K562 (cell line): ENCODE data around the gene CRTC3. TPM values are rescaled to one million over a fixed set of nuclear protein-coding genes. Genes with fewer than 3 reads are reported as not detected.

Experiments used
- ATAC-seq: fragments of 200-7000 bp; cut with Tn5 transposase; 3 replicates; pipeline ENCODE4 v1.9.1; 2020; ENCODE audit warnings: moderate library complexity
- BruUV-seq: library from RNA; stranded (reverse); fragments of 400-500 nt; replicated peaks from 2 replicates; lab custom pipeline; 2021; lab: Mats Ljungman, UMichigan
- CTCF ChIA-PET: fragments of 300-600 bp; formaldehyde crosslinking; extraction: SDS; loops from one replicate; lab custom pipeline; 2021; ENCODE audit warnings: low intra/inter-chr PET ratio; lab: Yijun Ruan, JAX
- POLR2A ChIA-PET: fragments of 300-600, 350-650 bp; sonication (Branson Sonifier 250); formaldehyde crosslinking; extraction: SDS; loops from one replicate; lab custom pipeline; 2021; ENCODE audit warnings: antibody characterized with exemption, inconsistent platforms; lab: Yijun Ruan, JAX
- DNase-seq, 4 experiments: peaks; one replicate each; pipeline versions ENCODE4 v3.0.0 to v3.0.0-alpha.2; 2011 to 2018; ENCODE audit warnings: low spot score in 3 of 4, mixed read lengths in 3 of 4; ENCODE audit errors: extremely low read depth in 1 of 4
- FAIRE-seq: peaks from 2 replicates; lab custom pipeline; 2011; peaks lifted over from hg19 to GRCh38; lab: Jason Lieb, UNC
- H2AFZ ChIP-seq: 2 replicates; pipeline ENCODE4 v1.6.0; 2011; ENCODE audit warnings: low read depth, low read length, control low read depth, inconsistent platforms
- H3K27ac ChIP-seq: fragments of 200-600 bp; 3 replicates; pipeline ENCODE4 v1.8.0; 2011; ENCODE audit warnings: low read depth, mild to moderate bottlenecking, control low read depth, inconsistent platforms, low read length, moderate library complexity, mixed read lengths; ENCODE audit errors: extremely low read depth
- H3K27me3 ChIP-seq, 2 experiments: fragments of 300-600 bp in 1 of 2; 2 replicates in 1 of 2; 3 replicates in 1 of 2; pipeline versions ENCODE4 v1.6.0 to v1.8.0; 2011; ENCODE audit warnings: inconsistent platforms in 2 of 2, low read length in 2 of 2, mild to moderate bottlenecking in 1 of 2, mixed read lengths in 1 of 2, moderate library complexity in 1 of 2; ENCODE audit not compliant: control insufficient read depth in 2 of 2, insufficient read depth in 2 of 2
- H3K36me3 ChIP-seq: fragments of 300-600 bp; 3 replicates; pipeline ENCODE4 v1.8.0; 2011; ENCODE audit warnings: mild to moderate bottlenecking, low read length, inconsistent platforms; ENCODE audit not compliant: control insufficient read depth, insufficient read depth
- H3K4me1 ChIP-seq, 2 experiments: fragments of 200-600 bp in 1 of 2; replicated peaks in 1 of 2; 2 replicates in 1 of 2; 3 replicates in 1 of 2; pipeline versions ENCODE4 v1.5.1 to v1.8.0; 2011; ENCODE audit warnings: inconsistent platforms in 2 of 2, low read length in 2 of 2, mild to moderate bottlenecking in 1 of 2, mixed read lengths in 1 of 2, moderate library complexity in 1 of 2; ENCODE audit not compliant: control insufficient read depth in 2 of 2, insufficient read depth in 2 of 2
- H3K4me2 ChIP-seq: 2 replicates; pipeline ENCODE4 v1.6.1; 2011; ENCODE audit warnings: low read length, control low read depth, inconsistent platforms, mixed read lengths; ENCODE audit not compliant: insufficient read depth
- H3K4me3 ChIP-seq: fragments of 200-600 bp; sonication (generic), shearing (Covaris generic); 2 replicates; pipeline ENCODE4 v1.5.1; 2016; ENCODE audit warnings: control low read depth, inconsistent platforms
- H3K79me2 ChIP-seq: fragments of 200-600 bp; 3 replicates; pipeline ENCODE4 v1.8.0; 2011; ENCODE audit warnings: low read length, inconsistent platforms; ENCODE audit not compliant: control insufficient read depth, insufficient read depth
- H3K9ac ChIP-seq, 2 experiments: 2 replicates each; pipeline versions ENCODE4 v1.6.0 to v1.6.1; 2011; ENCODE audit warnings: low read depth in 2 of 2, low read length in 2 of 2, control low read depth in 1 of 2, inconsistent platforms in 1 of 2, mild to moderate bottlenecking in 1 of 2, mixed read lengths in 1 of 2; ENCODE audit not compliant: insufficient read depth in 1 of 2
- H3K9me1 ChIP-seq: one replicate; pipeline ENCODE4 v1.6.0; 2011; ENCODE audit warnings: inconsistent platforms, mild to moderate bottlenecking, low read length, moderate library complexity; ENCODE audit not compliant: control insufficient read depth, insufficient read depth
- H3K9me3 ChIP-seq: replicated peaks from 2 replicates; pipeline ENCODE4 v1.5.1; 2011; ENCODE audit warnings: low read depth, low read length, inconsistent platforms; ENCODE audit not compliant: control insufficient read depth, insufficient read depth
- H4K20me1 ChIP-seq: replicated peaks from 2 replicates; pipeline ENCODE4 v1.6.1; 2011; ENCODE audit warnings: low read length, inconsistent platforms, mixed read lengths; ENCODE audit not compliant: control insufficient read depth, insufficient read depth
- BRD4 ChIP-seq: fragments of 200-600 bp; sonication (generic); IDR thresholded peaks from 2 replicates; pipeline ENCODE4 v1.6.1; 2017; ENCODE audit warnings: inconsistent platforms
- EGR1 ChIP-seq: fragments of 450-650 bp; conservative IDR thresholded peaks from 2 replicates; pipeline ENCODE4 v1.6.1; 2017; ENCODE audit warnings: mild to moderate bottlenecking
- HDAC1 ChIP-seq, 2 experiments: fragments of 450-650 bp; IDR thresholded peaks; 2 replicates each; pipeline ENCODE4 v1.6.1; 2016 to 2017; ENCODE audit warnings: inconsistent platforms in 1 of 2, mild to moderate bottlenecking in 1 of 2, moderate library complexity in 1 of 2
- PPARD ChIP-seq: fragments of 250-450 bp; sonication (Bioruptor Pico); IDR thresholded peaks from 2 replicates; pipeline ENCODE4 v1.8.0; 2022; ENCODE audit warnings: inconsistent platforms, mild to moderate bottlenecking, moderate library complexity
- PTRF ChIP-seq: fragments of 450-650 bp; IDR thresholded peaks from 2 replicates; pipeline ENCODE4 v1.6.1; 2016; ENCODE audit warnings: mild to moderate bottlenecking, missing genetic modification characterization, missing compliant biosample characterization
- RBFOX2 ChIP-seq: fragments of 200-400 bp; formaldehyde crosslinking; IDR thresholded peaks from 2 replicates; pipeline ENCODE4 v1.6.1; 2017; ENCODE audit warnings: low read depth, mild to moderate bottlenecking, low read length, moderate library complexity
- SAFB ChIP-seq: fragments of 200-400 bp; formaldehyde crosslinking; IDR thresholded peaks from 2 replicates; pipeline ENCODE4 v1.6.1; 2017; ENCODE audit warnings: low read depth, low read length, borderline replicate concordance
- WGBS: fragments of 100-300 bp; shearing (Covaris generic); methylation state at CpG from one replicate; pipeline ENCODE4 v1.1.6; 2016; ENCODE audit warnings: low coverage, mixed read lengths; ENCODE audit not compliant: insufficient coverage; ENCODE audit errors: missing lambda C conversion rate; 5-methylcytosine and 5-hydroxymethylcytosine counted together
- in situ Hi-C: fragments of 300-500 bp; cut with MboI; formaldehyde crosslinking; loops from 4 replicates; pipeline ENCODE4 v1.15.0; 2018; ENCODE audit warnings: inconsistent platforms, mixed read lengths
- intact Hi-C: fragments of 100-400 bp; cut with micrococcal nuclease; formaldehyde crosslinking; loops from 2 replicates; pipeline ENCODE4 v1.14.2; 2022
- polyA plus RNA-seq, 8 experiments: library from polyadenylated mRNA; depleted of rRNA in 4 of 8; stranded (reverse) in 5 of 8; unstranded in 3 of 8; fragments of >200 nt; fragmentation: Nextera tagmentation in 2 of 8; fragmentation: Illumina TruSeq in 1 of 8; extraction: Ambion mirVana in 2 of 8; extraction: Trizol in 1 of 8; gene quantifications; 2 replicates each; pipeline versions ENCODE4 v1.2.1 to v1.2.3, GENCODE V29; 2011 to 2014; ENCODE audit warnings: inconsistent platforms in 1 of 8, missing spikeins in 1 of 8
- total RNA-seq, 7 experiments: library from RNA; depleted of rRNA in 6 of 7; stranded (reverse); fragments of >200 nt in 6 of 7; fragmentation: Illumina TruSeq in 2 of 7; extraction: Trizol in 2 of 7; gene quantifications; 2 replicates each; pipeline versions ENCODE4 v1.2.1 to v1.2.3, GENCODE V29; 2011 to 2021; ENCODE audit warnings: low replicate concordance in 1 of 7
- TF ChIP-seq, protein P1 (sequence below): fragments of 250-450 bp; sonication (Bioruptor Pico); IDR thresholded peaks from 2 replicates; pipeline ENCODE4 v1.4.0; 2020
- TF ChIP-seq, protein P2 (sequence below): fragments of 250-450 bp; sonication (Bioruptor Pico); IDR thresholded peaks from 2 replicates; pipeline ENCODE4 v1.4.0; 2020; ENCODE audit warnings: mild to moderate bottlenecking
- TF ChIP-seq, protein P3 (sequence below), 2 experiments: fragments of 200-800 bp in 1 of 2; sonication (Bioruptor generic) in 1 of 2; sonication (generic) in 1 of 2; formaldehyde crosslinking in 1 of 2; IDR thresholded peaks in 1 of 2; conservative IDR thresholded peaks in 1 of 2; 2 replicates each; pipeline versions ENCODE4 v1.5.0 to v1.6.1; 2016 to 2020; ENCODE audit warnings: missing compliant biosample characterization in 1 of 2, missing genetic modification characterization in 1 of 2, missing genetic modification reagents in 1 of 2

The CRTC3 gene
- total and polyA plus RNA-seq, 9 of the 15 experiments (the other 6 are each of a cell fraction or from before 2014, with no cell fraction given): 1.2 to 19.0 (median 11.6) TPM

DNA sequence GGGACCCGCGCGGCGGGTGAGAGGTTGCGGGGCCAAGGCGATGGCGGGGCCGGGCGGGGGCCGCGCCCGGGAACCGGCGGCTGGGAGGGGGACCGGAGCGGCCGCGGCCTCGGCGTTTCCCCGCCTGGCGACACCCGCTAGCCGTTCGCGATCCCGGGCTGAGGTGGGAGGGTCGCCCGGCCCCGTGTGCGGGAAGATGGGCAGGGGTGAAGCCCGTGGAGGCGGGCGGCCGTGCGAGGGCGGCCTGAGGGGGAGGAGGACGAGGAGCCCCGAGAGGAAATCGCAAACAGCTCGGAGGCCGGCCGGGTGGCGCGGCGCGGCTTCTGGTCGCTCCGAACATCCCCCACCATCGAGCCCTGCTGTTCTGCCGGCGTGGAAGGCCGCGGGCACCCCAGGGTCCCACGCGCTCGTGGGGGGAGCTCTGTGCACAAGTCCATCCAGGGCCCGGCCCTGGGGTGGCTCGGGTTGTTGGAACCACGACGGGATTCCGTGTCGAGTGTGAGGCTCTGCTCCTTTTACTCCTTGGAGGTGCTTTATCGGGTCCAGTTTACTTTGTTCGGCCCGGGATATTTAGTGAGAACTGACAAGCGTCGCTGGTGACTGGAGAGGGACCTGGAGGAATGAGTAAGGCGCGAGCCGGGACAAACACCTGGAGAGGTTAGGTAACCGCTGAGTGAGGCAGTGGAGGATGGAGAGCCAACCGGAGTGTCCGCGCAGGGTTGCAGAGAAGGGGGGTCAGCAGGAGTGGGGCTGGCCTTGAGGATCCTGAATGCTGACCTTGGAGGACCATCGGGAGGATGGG lies 728 bp downstream of the CRTC3 start:
- H3K27ac ChIP-seq: peak overlapping the region; percentile 86; the same call in 2 of the 3 replicates
- peak; percentile 59 for ATAC-seq
- DNase-seq: peak; percentile 45 to 80 (median 73)
- H3K36me3 ChIP-seq: no peaks in the 10 kb centered on the region
- intact Hi-C loops: loop anchor here (5.0 kb wide), 1 partner anchor 67 kb away; no protein-coding TSS in a partner anchor
- WGBS: under 1% methylated on average over 56 of the region's 76 CpGs
- POLR2A ChIA-PET: interaction anchor here (0.5 to 3.1 kb wide), 7 partner anchors 9 to 1620 kb away, joined by 3 to 27 read pairs (median 3); no protein-coding TSS in a partner anchor
- H3K4me1 ChIP-seq: peaks cover 9 to 25% of the 10 kb centered on the region in 2 experiments; a peak in 4 of 5 replicates
- in situ Hi-C loops: no loop called here
- H4K20me1 ChIP-seq: peaks cover 14% of the 10 kb centered on the region; the same call in 1 of the 2 replicates
- peak overlapping the region; percentile 70 for H3K4me2 ChIP-seq
- no TSS peak for BruUV-seq
- CTCF ChIA-PET: no interaction called here
- peak; percentile 42 for FAIRE-seq
- peak overlapping the region; percentile 82 for H2AFZ ChIP-seq
- peak overlapping the region; percentile 73 to 98 for H3K9ac ChIP-seq
- no peaks in the 10 kb centered on the region for H3K9me3 ChIP-seq
- H3K4me3 ChIP-seq: peak overlapping the region; percentile 65
- peaks cover 49% of the 10 kb centered on the region for H3K79me2 ChIP-seq
- H3K9me1 ChIP-seq: no peaks in the 10 kb centered on the region
- H3K27me3 ChIP-seq: no peaks in the 10 kb centered on the region
- no peak for TF ChIP-seq PTRF (tag)
- TF ChIP-seq, protein P1, sequence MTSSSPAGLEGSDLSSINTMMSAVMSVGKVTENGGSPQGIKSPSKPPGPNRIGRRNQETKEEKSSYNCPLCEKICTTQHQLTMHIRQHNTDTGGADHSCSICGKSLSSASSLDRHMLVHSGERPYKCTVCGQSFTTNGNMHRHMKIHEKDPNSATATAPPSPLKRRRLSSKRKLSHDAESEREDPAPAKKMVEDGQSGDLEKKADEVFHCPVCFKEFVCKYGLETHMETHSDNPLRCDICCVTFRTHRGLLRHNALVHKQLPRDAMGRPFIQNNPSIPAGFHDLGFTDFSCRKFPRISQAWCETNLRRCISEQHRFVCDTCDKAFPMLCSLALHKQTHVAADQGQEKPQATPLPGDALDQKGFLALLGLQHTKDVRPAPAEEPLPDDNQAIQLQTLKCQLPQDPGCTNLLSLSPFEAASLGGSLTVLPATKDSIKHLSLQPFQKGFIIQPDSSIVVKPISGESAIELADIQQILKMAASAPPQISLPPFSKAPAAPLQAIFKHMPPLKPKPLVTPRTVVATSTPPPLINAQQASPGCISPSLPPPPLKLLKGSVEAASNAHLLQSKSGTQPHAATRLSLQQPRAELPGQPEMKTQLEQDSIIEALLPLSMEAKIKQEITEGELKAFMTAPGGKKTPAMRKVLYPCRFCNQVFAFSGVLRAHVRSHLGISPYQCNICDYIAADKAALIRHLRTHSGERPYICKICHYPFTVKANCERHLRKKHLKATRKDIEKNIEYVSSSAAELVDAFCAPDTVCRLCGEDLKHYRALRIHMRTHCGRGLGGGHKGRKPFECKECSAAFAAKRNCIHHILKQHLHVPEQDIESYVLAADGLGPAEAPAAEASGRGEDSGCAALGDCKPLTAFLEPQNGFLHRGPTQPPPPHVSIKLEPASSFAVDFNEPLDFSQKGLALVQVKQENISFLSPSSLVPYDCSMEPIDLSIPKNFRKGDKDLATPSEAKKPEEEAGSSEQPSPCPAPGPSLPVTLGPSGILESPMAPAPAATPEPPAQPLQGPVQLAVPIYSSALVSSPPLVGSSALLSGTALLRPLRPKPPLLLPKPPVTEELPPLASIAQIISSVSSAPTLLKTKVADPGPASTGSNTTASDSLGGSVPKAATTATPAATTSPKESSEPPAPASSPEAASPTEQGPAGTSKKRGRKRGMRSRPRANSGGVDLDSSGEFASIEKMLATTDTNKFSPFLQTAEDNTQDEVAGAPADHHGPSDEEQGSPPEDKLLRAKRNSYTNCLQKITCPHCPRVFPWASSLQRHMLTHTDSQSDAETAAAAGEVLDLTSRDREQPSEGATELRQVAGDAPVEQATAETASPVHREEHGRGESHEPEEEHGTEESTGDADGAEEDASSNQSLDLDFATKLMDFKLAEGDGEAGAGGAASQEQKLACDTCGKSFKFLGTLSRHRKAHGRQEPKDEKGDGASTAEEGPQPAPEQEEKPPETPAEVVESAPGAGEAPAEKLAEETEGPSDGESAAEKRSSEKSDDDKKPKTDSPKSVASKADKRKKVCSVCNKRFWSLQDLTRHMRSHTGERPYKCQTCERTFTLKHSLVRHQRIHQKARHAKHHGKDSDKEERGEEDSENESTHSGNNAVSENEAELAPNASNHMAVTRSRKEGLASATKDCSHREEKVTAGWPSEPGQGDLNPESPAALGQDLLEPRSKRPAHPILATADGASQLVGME (CRISPR knock-in tag): no peak
- peak; percentile 35 for TF ChIP-seq RBFOX2
- TF ChIP-seq EGR1: peak; percentile 64
- no peak for TF ChIP-seq PPARD (CRISPR knock-in tag)
- TF ChIP-seq BRD4: no peak
- TF ChIP-seq SAFB: peak; percentile 80
- TF ChIP-seq, protein P2, sequence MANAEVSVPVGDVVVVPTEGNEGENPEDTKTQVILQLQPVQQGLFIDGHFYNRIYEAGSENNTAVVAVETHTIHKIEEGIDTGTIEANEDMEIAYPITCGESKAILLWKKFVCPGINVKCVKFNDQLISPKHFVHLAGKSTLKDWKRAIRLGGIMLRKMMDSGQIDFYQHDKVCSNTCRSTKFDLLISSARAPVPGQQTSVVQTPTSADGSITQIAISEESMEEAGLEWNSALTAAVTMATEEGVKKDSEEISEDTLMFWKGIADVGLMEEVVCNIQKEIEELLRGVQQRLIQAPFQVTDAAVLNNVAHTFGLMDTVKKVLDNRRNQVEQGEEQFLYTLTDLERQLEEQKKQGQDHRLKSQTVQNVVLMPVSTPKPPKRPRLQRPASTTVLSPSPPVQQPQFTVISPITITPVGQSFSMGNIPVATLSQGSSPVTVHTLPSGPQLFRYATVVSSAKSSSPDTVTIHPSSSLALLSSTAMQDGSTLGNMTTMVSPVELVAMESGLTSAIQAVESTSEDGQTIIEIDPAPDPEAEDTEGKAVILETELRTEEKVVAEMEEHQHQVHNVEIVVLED (CRISPR knock-in tag): no peak
- TF ChIP-seq, protein P3, sequence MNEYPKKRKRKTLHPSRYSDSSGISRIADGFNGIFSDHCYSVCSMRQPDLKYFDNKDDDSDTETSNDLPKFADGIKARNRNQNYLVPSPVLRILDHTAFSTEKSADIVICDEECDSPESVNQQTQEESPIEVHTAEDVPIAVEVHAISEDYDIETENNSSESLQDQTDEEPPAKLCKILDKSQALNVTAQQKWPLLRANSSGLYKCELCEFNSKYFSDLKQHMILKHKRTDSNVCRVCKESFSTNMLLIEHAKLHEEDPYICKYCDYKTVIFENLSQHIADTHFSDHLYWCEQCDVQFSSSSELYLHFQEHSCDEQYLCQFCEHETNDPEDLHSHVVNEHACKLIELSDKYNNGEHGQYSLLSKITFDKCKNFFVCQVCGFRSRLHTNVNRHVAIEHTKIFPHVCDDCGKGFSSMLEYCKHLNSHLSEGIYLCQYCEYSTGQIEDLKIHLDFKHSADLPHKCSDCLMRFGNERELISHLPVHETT (CRISPR knock-in tag; conservative IDR thresholded peaks at IDR 0.05 in 1 of 2, IDR thresholded peaks at IDR 0.05 in 1 of 2): 0 out of 4 replicates have a peak, but pooled peaks of 1 of the 2 experiments have one; percentile 25
- TF ChIP-seq HDAC1 (IDR thresholded peaks at IDR 0.05): peak in 1 of 2 experiments; percentile 30; a peak in 2 of 4 replicates
